Naive B cell (primary cell): ENCODE results near the gene OOEP. TPM values are rescaled to one million over a fixed set of nuclear protein-coding genes. Genes with fewer than 3 reads are reported as not detected.
"Not testable (repeated sequence)": the region's sequence is repeated elsewhere in the genome, so short reads cannot be mapped to it uniquely, and the experiment has no call there.

Experiments
- ATAC-seq, 2 donors: fragments of 150-1000 bp; cut with Tn5 transposase; 2 replicates each; pipeline ENCODE4 v1.10.0; 2021; ENCODE audit warnings: low read depth in 2 of 2, mild to moderate bottlenecking in 2 of 2, moderate library complexity in 2 of 2
- DNase-seq: peaks from one replicate; pipeline ENCODE4 v3.0.0; 2022
- H3K27ac Mint-ChIP-seq, 6 donors: one replicate each; pipeline ENCODE4 v1.8.0; 2020 to 2022; ENCODE audit warnings: mild to moderate bottlenecking in 6 of 6, mixed read lengths in 6 of 6, moderate library complexity in 5 of 6, inconsistent platforms in 2 of 6
- H3K27me3 Mint-ChIP-seq, 3 donors: one replicate each; pipeline ENCODE4 v1.8.0; 2021 to 2022; ENCODE audit warnings: mixed read lengths in 3 of 3, mild to moderate bottlenecking in 1 of 3
- H3K36me3 Mint-ChIP-seq, 2 donors: one replicate each; pipeline ENCODE4 v1.8.0; 2020 to 2022; ENCODE audit warnings: mixed read lengths in 2 of 2, inconsistent platforms in 1 of 2, mild to moderate bottlenecking in 1 of 2
- H3K4me1 Mint-ChIP-seq, 3 donors: one replicate each; pipeline ENCODE4 v1.8.0; 2020 to 2022; ENCODE audit warnings: mixed read lengths in 3 of 3, inconsistent platforms in 1 of 3, mild to moderate bottlenecking in 1 of 3, moderate library complexity in 1 of 3
- H3K4me3 Mint-ChIP-seq, 8 donors: one replicate each; pipeline ENCODE4 v1.8.0; 2020 to 2022; ENCODE audit warnings: mild to moderate bottlenecking in 8 of 8, mixed read lengths in 8 of 8, moderate library complexity in 8 of 8, inconsistent platforms in 2 of 8
- H3K9me3 Mint-ChIP-seq, 7 donors: one replicate each; pipeline ENCODE4 v1.8.0; 2020 to 2022; ENCODE audit warnings: mixed read lengths in 7 of 7, mild to moderate bottlenecking in 5 of 7, inconsistent platforms in 2 of 7, moderate library complexity in 1 of 7
- polyA plus RNA-seq, 6 donors: library from polyadenylated mRNA; unstranded; fragments of 300-500 nt; fragmentation: Illumina TruSeq; gene quantifications; one replicate each; pipeline ENCODE4 v1.2.3, GENCODE V29; 2021; ENCODE audit warnings: low read depth in 6 of 6

The OOEP gene
- polyA plus RNA-seq, 6 donors from 2014 or later: 0.35 TPM; not detected in 5

- H3K27me3 Mint-ChIP-seq: no peaks in the 10 kb centered on the region
- H3K9me3 Mint-ChIP-seq: no peaks in the 10 kb centered on the region
- H3K36me3 Mint-ChIP-seq: no peaks in the 10 kb centered on the region
- peaks cover 0 to 2% (median 0%) of the 10 kb centered on the region in 3 donors for H3K4me1 Mint-ChIP-seq
- ATAC-seq (no peak), DNase-seq (no peak)
- H3K27ac Mint-ChIP-seq: no peak overlapping the region
- H3K4me3 Mint-ChIP-seq: no peak overlapping the region
Measured at GRCh38 chr6:73382462-73383113, 12.9 kb upstream of the OOEP start.

DNA sequence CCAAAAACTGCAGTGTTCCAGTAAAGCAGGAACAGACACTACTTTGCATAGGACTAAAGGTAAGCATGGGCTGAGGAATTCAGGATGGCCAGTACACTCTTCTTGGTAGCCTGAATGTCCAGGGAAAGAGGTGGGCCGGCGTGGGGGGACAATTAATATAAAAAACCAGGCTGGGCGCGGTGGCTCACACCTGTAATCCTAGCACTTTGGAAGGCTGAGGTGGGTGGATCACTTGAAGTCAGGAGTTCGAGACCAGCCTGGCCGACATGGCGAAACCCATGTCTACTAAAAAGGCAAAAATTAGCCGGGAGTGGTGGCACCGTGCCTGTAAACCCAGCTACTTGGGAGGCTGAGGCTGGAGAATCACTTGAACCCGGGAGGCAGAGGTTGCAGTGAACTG lies 11.8 kb upstream of the OOEP start:
- H3K36me3 Mint-ChIP-seq, H3K27ac Mint-ChIP-seq, H3K9me3 Mint-ChIP-seq, H3K4me1 Mint-ChIP-seq, ATAC-seq, H3K27me3 Mint-ChIP-seq, DNase-seq: not testable (repeated sequence)
- peak overlapping the region in 1 of 8 donors; percentile 10 for H3K4me3 Mint-ChIP-seq

DNA sequence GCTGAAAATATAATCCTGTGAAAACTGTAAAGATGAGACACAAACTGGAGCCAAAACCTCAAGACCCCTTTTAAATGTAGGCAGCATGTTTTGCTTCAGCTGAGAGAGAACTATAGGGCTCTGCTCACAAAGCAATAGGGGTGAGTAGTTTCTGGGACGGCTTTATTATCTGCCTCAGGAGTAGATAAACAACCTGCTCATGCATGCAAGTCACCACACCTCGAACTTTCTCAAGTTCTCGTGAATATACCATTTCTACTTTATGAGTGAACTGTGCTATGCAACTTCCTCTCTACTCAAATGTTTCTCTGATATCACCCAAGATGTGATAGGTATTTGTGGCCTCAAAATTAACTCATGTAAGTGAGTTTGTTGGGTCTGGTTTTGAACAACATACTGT lies 7.5 kb upstream of the OOEP start:
- no peak for ATAC-seq
- H3K4me1 Mint-ChIP-seq: peaks cover 0 to 9% (median 0%) of the 10 kb centered on the region in 3 donors

GRCh38 chr6:73375216-73375615 lies 5.5 kb upstream of the OOEP start:
- H3K4me1 Mint-ChIP-seq: peaks cover 0 to 9% (median 0%) of the 10 kb centered on the region in 3 donors

More for the DNA sequence above, 7.5 kb upstream of the OOEP start:
- H3K9me3 Mint-ChIP-seq: peaks cover 0 to 9% (median under 1%) of the 10 kb centered on the region in 7 donors
- no peak overlapping the region for H3K4me3 Mint-ChIP-seq
- no peak overlapping the region for H3K27ac Mint-ChIP-seq
- H3K27me3 Mint-ChIP-seq: no peaks in the 10 kb centered on the region
- no peak for DNase-seq
- no peaks in the 10 kb centered on the region for H3K36me3 Mint-ChIP-seq

GRCh38 chr6:73372516-73372915 lies 2.8 kb upstream of the OOEP start:
- peaks cover 0 to 7% (median 0%) of the 10 kb centered on the region in 3 donors for H3K4me1 Mint-ChIP-seq
- H3K4me3 Mint-ChIP-seq: no peak overlapping the region
- no peaks in the 10 kb centered on the region for H3K27me3 Mint-ChIP-seq
- ATAC-seq (no peak), DNase-seq (no peak)
- peaks cover 0 to 30% (median 7%) of the 10 kb centered on the region in 7 donors for H3K9me3 Mint-ChIP-seq
- H3K27ac Mint-ChIP-seq: no peak overlapping the region
- peaks cover 0 to 8% of the 10 kb centered on the region in 2 donors for H3K36me3 Mint-ChIP-seq

More at GRCh38 chr6:73375216-73375615, 5.5 kb upstream of the OOEP start:
- H3K27ac Mint-ChIP-seq: no peak overlapping the region
- H3K36me3 Mint-ChIP-seq: peaks cover 0 to 7% of the 10 kb centered on the region in 2 donors
- DNase-seq: no peak
- no peak for ATAC-seq
- H3K27me3 Mint-ChIP-seq: no peaks in the 10 kb centered on the region
- peaks cover 0 to 21% (median 7%) of the 10 kb centered on the region in 7 donors for H3K9me3 Mint-ChIP-seq
- H3K4me3 Mint-ChIP-seq: no peak overlapping the region

GRCh38 chr6:73371984-73372383 lies 2.3 kb upstream of the OOEP start:
- no peak for ATAC-seq
- Mint-ChIP-seq H3K4me1 (peaks cover 0 to 3% (median 0%) of the 10 kb centered on the region in 3 donors), H3K27ac (no peak overlapping the region), H3K27me3 (no peaks in the 10 kb centered on the region), H3K9me3 (peaks cover 0 to 30% (median 7%) of the 10 kb centered on the region in 7 donors), H3K36me3 (peaks cover 0 to 8% of the 10 kb centered on the region in 2 donors), H3K4me3 (peak overlapping the region in 1 of 8 donors; percentile 42)
- DNase-seq: no peak

GRCh38 chr6:73369157-73369556 lies 540 bp downstream of the OOEP start:
- Mint-ChIP-seq H3K9me3 (peaks cover 0 to 30% (median 7%) of the 10 kb centered on the region in 7 donors), H3K27me3 (no peaks in the 10 kb centered on the region), H3K36me3 (peaks cover 0 to 8% of the 10 kb centered on the region in 2 donors), H3K4me1 (no peaks in the 10 kb centered on the region), H3K27ac (no peak overlapping the region), H3K4me3 (no peak overlapping the region)
- DNase-seq (no peak), ATAC-seq (no peak)

GRCh38 chr6:73368675-73369074 lies 1.0 kb downstream of the OOEP start:
- Mint-ChIP-seq H3K36me3 (peaks cover 0 to 8% of the 10 kb centered on the region in 2 donors), H3K27me3 (no peaks in the 10 kb centered on the region), H3K27ac (no peak overlapping the region), H3K4me3 (no peak overlapping the region), H3K9me3 (peaks cover 0 to 30% (median 7%) of the 10 kb centered on the region in 7 donors), H3K4me1 (no peaks in the 10 kb centered on the region)
- ATAC-seq (no peak), DNase-seq (no peak)

DNA sequence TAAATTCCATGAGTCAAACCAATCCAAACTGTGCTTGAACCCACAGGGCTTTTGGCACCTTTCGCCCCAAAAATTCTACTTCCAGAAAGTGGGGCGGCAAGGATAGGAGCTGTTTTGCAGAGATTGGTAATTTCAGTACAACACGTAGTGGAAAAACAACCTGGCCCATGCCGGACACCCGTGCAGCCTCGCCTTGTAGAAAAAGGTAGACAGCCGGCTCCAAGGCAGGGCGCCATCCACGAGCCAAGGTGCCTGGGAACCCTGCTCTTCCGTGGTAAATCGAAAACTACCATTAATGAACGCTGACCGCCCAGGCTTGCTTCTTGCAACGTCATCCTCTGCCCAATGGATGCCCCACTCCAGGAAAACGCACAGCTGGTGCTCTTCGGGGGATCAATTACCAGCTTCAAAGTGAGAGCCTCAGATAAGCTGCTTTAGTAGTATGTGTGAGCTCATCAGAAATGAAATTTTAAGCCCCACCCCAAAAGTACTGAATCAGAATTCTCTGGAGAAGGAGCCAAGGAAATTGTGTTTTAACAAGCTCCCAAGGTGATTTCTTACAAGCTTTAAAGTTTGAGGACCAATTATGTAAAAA lies 1.8 kb downstream of the OOEP start:
- Mint-ChIP-seq H3K4me1 (no peaks in the 10 kb centered on the region), H3K27me3 (no peaks in the 10 kb centered on the region), H3K9me3 (peaks cover 0 to 27% (median 7%) of the 10 kb centered on the region in 7 donors), H3K36me3 (peaks cover 0 to 8% of the 10 kb centered on the region in 2 donors), H3K4me3 (no peak overlapping the region), H3K27ac (no peak overlapping the region)
- DNase-seq: no peak
- no peak for ATAC-seq

- Mint-ChIP-seq H3K4me1 (no peaks in the 10 kb centered on the region), H3K36me3 (peaks cover 0 to under 1% of the 10 kb centered on the region in 2 donors), H3K4me3 (no peak overlapping the region), H3K27ac (no peak overlapping the region), H3K9me3 (peaks cover 0 to 6% (median 0%) of the 10 kb centered on the region in 7 donors), H3K27me3 (peaks cover 0 to 6% (median 2%) of the 10 kb centered on the region in 3 donors)
- DNase-seq: no peak
- ATAC-seq: no peak
Measured at GRCh38 chr6:73364549-73364948, 5.1 kb downstream of the OOEP start.

DNA sequence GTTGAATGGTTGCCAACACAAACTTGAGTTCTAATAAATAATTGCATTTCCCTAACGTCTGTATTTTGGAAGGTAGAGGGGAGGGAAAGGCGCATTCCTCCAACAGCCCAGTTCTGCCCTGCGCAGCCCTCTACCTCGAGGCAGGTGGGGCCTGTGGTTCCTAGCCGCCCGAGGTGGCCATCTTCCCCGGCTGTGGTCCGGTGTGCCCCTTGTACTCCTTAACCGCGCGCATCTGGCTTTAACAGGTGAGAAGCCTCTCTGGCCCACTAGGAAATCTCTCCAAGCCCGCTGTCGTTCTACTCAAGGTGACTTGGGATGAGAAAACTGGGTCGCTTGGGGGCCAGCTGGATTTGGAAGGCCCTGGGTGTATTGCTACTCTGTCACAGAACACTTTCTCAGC lies 5.6 kb downstream of the OOEP start:
- Mint-ChIP-seq H3K27me3 (peaks cover 0 to 10% (median 6%) of the 10 kb centered on the region in 3 donors), H3K36me3 (peaks cover 0 to 4% of the 10 kb centered on the region in 2 donors), H3K4me3 (no peak overlapping the region), H3K4me1 (no peaks in the 10 kb centered on the region), H3K27ac (no peak overlapping the region), H3K9me3 (peaks cover 0 to 6% (median 0%) of the 10 kb centered on the region in 7 donors)
- no peak for DNase-seq
- ATAC-seq: no peak

DNA sequence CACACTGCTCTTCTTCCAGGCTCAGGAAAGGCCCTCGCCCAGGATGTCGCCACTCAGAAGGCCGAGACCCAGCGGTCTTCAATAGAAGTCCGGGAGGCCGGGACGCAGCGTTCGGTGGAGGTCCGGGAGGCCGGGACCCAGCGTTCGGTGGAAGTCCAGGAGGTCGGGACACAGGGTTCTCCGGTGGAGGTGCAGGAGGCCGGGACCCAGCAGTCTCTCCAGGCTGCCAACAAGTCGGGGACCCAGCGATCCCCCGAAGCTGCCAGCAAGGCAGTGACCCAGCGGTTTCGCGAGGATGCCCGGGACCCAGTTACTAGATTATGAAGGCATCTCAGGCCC lies 6.2 kb downstream of the OOEP start:
- ATAC-seq: no peak
- H3K27ac Mint-ChIP-seq: no peak overlapping the region
- DNase-seq: no peak
- peaks cover 0 to 6% (median 0%) of the 10 kb centered on the region in 7 donors for H3K9me3 Mint-ChIP-seq
- no peak overlapping the region for H3K4me3 Mint-ChIP-seq
- H3K36me3 Mint-ChIP-seq: peaks cover 0 to 4% of the 10 kb centered on the region in 2 donors
- H3K4me1 Mint-ChIP-seq: no peaks in the 10 kb centered on the region
- H3K27me3 Mint-ChIP-seq: peaks cover 0 to 10% (median 8%) of the 10 kb centered on the region in 3 donors

- Mint-ChIP-seq H3K4me1 (no peaks in the 10 kb centered on the region), H3K9me3 (peaks cover 0 to 1% (median 0%) of the 10 kb centered on the region in 7 donors), H3K27ac (no peak overlapping the region), H3K4me3 (no peak overlapping the region), H3K36me3 (peaks cover 0 to 4% of the 10 kb centered on the region in 2 donors), H3K27me3 (peaks cover 0 to 15% (median 8%) of the 10 kb centered on the region in 3 donors)
- ATAC-seq (no peak), DNase-seq (no peak)
Measured at GRCh38 chr6:73362869-73363536, 6.7 kb downstream of the OOEP start.

- peaks cover 0 to 4% of the 10 kb centered on the region in 2 donors for H3K36me3 Mint-ChIP-seq
- no peak within 1 kb of the TSS for H3K4me3 Mint-ChIP-seq
- no peaks in the 10 kb centered on the region for H3K9me3 Mint-ChIP-seq
- no peaks in the 10 kb centered on the region for H3K4me1 Mint-ChIP-seq
- ATAC-seq (no peak), DNase-seq (no peak)
- peaks cover 0 to 21% (median 8%) of the 10 kb centered on the region in 3 donors for H3K27me3 Mint-ChIP-seq
- peak within 1 kb of the TSS in 1 of 6 donors; percentile 14 for H3K27ac Mint-ChIP-seq
Measured at GRCh38 chr6:73362358-73362757, 7.3 kb downstream of the OOEP start, which contains the start of gene KHDC3L. Gene KHDC3L (plus strand): TSS chr6:73362658. CDS start chr6:73362730, 72 bp downstream.
